T-helper 9 cell (primary cell): Measurements from ENCODE around the gene SPR.

Experiments
- DNase-seq: peaks from one replicate; pipeline ENCODE4 v3.0.0-alpha.2; 2020

The SPR gene

GRCh38 chr2:72916743-72917137, 29.5 kb downstream of the SPR start:
- no peak for DNase-seq

- DNase-seq, result peak; percentile 32
These were observed 30.1 kb downstream of the SPR start, which contains the start of gene EMX1 for GRCh38 chr2:72917138-72917876. Gene EMX1 (plus strand): TSS chr2:72917519. CDS start chr2:72917853, 334 bp downstream.

GRCh38 chr2:72917877-72918553, 30.8 kb downstream of the SPR start:
- no peak for DNase-seq

- DNase-seq, result no peak
These were observed 32.5 kb downstream of the SPR start for GRCh38 chr2:72919414-72920317.

GRCh38 chr2:72920318-72921087, 33.3 kb downstream of the SPR start:
- no peak for DNase-seq

- no peak for DNase-seq
These were observed 34.1 kb downstream of the SPR start for GRCh38 chr2:72921088-72921851.

GRCh38 chr2:72921853-72922252, 34.6 kb downstream of the SPR start:
- DNase-seq, result no peak

GRCh38 chr2:72923833-72924352, 36.7 kb downstream of the SPR start:
- DNase-seq, result no peak

- no peak for DNase-seq
These were observed 37.4 kb downstream of the SPR start for GRCh38 chr2:72924353-72925240.

GRCh38 chr2:72925328-72925943, 38.2 kb downstream of the SPR start:
- no peak for DNase-seq

GRCh38 chr2:72926368-72926767, 39.2 kb downstream of the SPR start:
- no peak for DNase-seq

GRCh38 chr2:72926811-72927465, 39.7 kb downstream of the SPR start:
- DNase-seq, result no peak

GRCh38 chr2:72927619-72928550, 40.7 kb downstream of the SPR start:
- DNase-seq, result no peak

- no peak for DNase-seq
These were observed 41.8 kb downstream of the SPR start for GRCh38 chr2:72929010-72929409.

GRCh38 chr2:72931280-72931910, 44.2 kb downstream of the SPR start:
- DNase-seq, result no peak

GRCh38 chr2:72932045-72932740, 45.0 kb downstream of the SPR start:
- no peak for DNase-seq

GRCh38 chr2:72932805-72933204, 45.6 kb downstream of the SPR start:
- DNase-seq, result no peak
